ENCODE measurements around the gene EFCAB12.

DNA sequence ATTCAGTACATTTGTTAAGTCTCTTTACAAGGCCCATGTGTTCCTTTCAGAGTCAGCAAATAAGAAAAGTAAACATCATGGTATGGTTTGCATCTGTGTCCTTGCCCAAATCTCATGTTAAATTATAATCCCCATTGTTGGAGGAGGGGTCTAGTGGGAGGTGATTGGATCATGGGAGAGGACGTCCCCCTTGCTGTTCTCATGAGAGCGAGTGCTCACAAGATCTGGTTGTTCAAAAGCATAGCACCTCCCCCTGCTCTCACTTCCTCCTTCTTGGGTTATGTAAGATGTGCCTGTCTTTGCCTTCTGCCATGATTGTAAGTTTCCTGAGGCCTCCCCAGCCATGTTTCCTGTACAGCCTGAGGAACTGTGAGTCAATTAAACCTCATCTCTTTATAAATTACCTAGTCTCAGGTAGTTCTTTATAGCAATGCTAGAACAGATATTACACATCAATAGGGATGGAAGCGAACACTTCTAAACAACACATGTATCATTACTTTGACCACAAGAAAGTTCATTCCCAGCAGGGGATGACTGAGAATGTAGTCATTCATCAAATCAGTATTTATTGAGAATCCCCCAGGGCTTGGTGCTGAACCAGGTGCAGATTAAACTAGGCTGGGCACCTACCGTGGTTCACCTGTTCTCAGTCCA, 4.1 kb downstream of the EFCAB12 start:
- TF ChIP-seq, protein P1, sequence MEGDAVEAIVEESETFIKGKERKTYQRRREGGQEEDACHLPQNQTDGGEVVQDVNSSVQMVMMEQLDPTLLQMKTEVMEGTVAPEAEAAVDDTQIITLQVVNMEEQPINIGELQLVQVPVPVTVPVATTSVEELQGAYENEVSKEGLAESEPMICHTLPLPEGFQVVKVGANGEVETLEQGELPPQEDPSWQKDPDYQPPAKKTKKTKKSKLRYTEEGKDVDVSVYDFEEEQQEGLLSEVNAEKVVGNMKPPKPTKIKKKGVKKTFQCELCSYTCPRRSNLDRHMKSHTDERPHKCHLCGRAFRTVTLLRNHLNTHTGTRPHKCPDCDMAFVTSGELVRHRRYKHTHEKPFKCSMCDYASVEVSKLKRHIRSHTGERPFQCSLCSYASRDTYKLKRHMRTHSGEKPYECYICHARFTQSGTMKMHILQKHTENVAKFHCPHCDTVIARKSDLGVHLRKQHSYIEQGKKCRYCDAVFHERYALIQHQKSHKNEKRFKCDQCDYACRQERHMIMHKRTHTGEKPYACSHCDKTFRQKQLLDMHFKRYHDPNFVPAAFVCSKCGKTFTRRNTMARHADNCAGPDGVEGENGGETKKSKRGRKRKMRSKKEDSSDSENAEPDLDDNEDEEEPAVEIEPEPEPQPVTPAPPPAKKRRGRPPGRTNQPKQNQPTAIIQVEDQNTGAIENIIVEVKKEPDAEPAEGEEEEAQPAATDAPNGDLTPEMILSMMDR (IDR thresholded peaks at IDR 0.05), result no peak
- no peak for TF ChIP-seq POLR2AphosphoS5 (IDR thresholded peaks at IDR 0.05)
- no peak for TF ChIP-seq POLR2A (IDR thresholded peaks at IDR 0.05)
